MM.1S (cell line): ENCODE measurements around the gene PACC1.

Experiments used
- CTCF ChIP-seq: fragments of 300-600 bp; sonication (generic); IDR thresholded peaks from 2 replicates; pipeline ENCODE4 v1.5.1; 2016; ENCODE audit warnings: antibody characterized with exemption, low read length, mixed read lengths
- EZH2 ChIP-seq: fragments of 300-600 bp; sonication (generic); optimal IDR thresholded peaks from 2 replicates; pipeline ENCODE3; 2017; ENCODE audit warnings: low read depth, mild to moderate bottlenecking, antibody characterized with exemption, low read length, mixed read lengths

GRCh38 chr1:212430416-212430815 lies 15.7 kb upstream of the PACC1 start:
- no peak for TF ChIP-seq CTCF
- no peak for TF ChIP-seq EZH2
